GM23338 (cell line): Measurements from ENCODE around the gene EIF2AK3. TPM values are rescaled to one million over a fixed set of nuclear protein-coding genes. Genes with fewer than 3 reads are reported as not detected.

Source experiments
- ATAC-seq: fragments of 200-7000 bp; cut with Tn5 transposase; 3 replicates; pipeline ENCODE4 v1.9.1; 2020
- DNase-seq: peaks from one replicate; pipeline ENCODE4 v3.0.0-alpha.2; 2015; ENCODE audit warnings: low spot score
- H2AFZ ChIP-seq: fragments of 200-600 bp; sonication (generic); 2 replicates; pipeline ENCODE4 v1.8.0; 2016; ENCODE audit warnings: antibody characterized with exemption, mild to moderate bottlenecking, moderate library complexity
- H3F3A ChIP-seq: fragments of 200-600 bp; sonication (generic); replicated peaks from 2 replicates; pipeline ENCODE4 v1.8.0; 2017; ENCODE audit warnings: antibody characterized with exemption, mixed run types, low read depth
- H3K27ac ChIP-seq: fragments of 200-600 bp; sonication (generic); 2 replicates; pipeline ENCODE4 v1.6.1; 2016; ENCODE audit warnings: low read depth
- H3K27me3 ChIP-seq: fragments of 200-600 bp; sonication (generic); 2 replicates; pipeline ENCODE4 v1.8.0; 2016; ENCODE audit warnings: mild to moderate bottlenecking, mixed run types, moderate library complexity; ENCODE audit not compliant: insufficient read depth
- H3K36me3 ChIP-seq: fragments of 200-600 bp; sonication (generic); 2 replicates; pipeline ENCODE4 v1.8.0; 2016; ENCODE audit warnings: mild to moderate bottlenecking; ENCODE audit not compliant: insufficient read depth
- H3K4me1 ChIP-seq: fragments of 200-600 bp; sonication (generic); 2 replicates; pipeline ENCODE4 v1.8.0; 2016; ENCODE audit warnings: mild to moderate bottlenecking, moderate library complexity; ENCODE audit not compliant: insufficient read depth
- H3K4me2 ChIP-seq: fragments of 200-600 bp; sonication (generic); 2 replicates; pipeline ENCODE4 v1.7.1; 2017; ENCODE audit warnings: mixed run types
- H3K4me3 ChIP-seq: fragments of 200-600 bp; sonication (generic); 2 replicates; pipeline ENCODE4 v1.6.1; 2016; ENCODE audit warnings: mixed run types
- H3K79me2 ChIP-seq: fragments of 200-600 bp; sonication (generic); replicated peaks from 2 replicates; pipeline ENCODE4 v1.8.0; 2017; ENCODE audit warnings: mild to moderate bottlenecking; ENCODE audit not compliant: insufficient read depth
- H3K9me2 ChIP-seq: fragments of 200-600 bp; sonication (generic); 2 replicates; pipeline ENCODE4 v1.8.0; 2017; ENCODE audit not compliant: insufficient read depth
- H4K20me1 ChIP-seq: fragments of 200-600 bp; sonication (generic); replicated peaks from 2 replicates; pipeline ENCODE4 v1.8.0; 2017; ENCODE audit warnings: mild to moderate bottlenecking; ENCODE audit not compliant: insufficient read depth
- H3K27ac Mint-ChIP-seq: 2 replicates; pipeline ENCODE4 v1.8.0; 2020; ENCODE audit warnings: inconsistent platforms, mild to moderate bottlenecking, moderate library complexity, mixed read lengths
- H3K27me3 Mint-ChIP-seq: 3 replicates; pipeline ENCODE4 v1.8.0; 2022; ENCODE audit warnings: low read depth, mild to moderate bottlenecking, moderate library complexity, mixed read lengths, inconsistent platforms; ENCODE audit not compliant: insufficient read depth, poor library complexity
- H3K36me3 Mint-ChIP-seq: 3 replicates; pipeline ENCODE4 v1.8.0; 2021; ENCODE audit warnings: low read depth, mild to moderate bottlenecking, inconsistent platforms, moderate library complexity, mixed read lengths
- H3K4me1 Mint-ChIP-seq: 3 replicates; pipeline ENCODE4 v1.8.0; 2020; ENCODE audit warnings: mild to moderate bottlenecking, inconsistent platforms, mixed read lengths
- H3K4me3 Mint-ChIP-seq: 3 replicates; pipeline ENCODE4 v1.8.0; 2021; ENCODE audit warnings: moderate library complexity, mild to moderate bottlenecking, inconsistent platforms, mixed read lengths
- H3K9me3 Mint-ChIP-seq: 3 replicates; pipeline ENCODE4 v1.8.0; 2020; ENCODE audit warnings: moderate library complexity, mild to moderate bottlenecking, inconsistent platforms, mixed read lengths
- CREB1 ChIP-seq: fragments of 250-450 bp; sonication (Bioruptor Pico); IDR thresholded peaks from 2 replicates; pipeline ENCODE4 v1.5.0; 2020; ENCODE audit warnings: low read depth, mild to moderate bottlenecking, moderate library complexity
- EZH2 ChIP-seq: fragments of 200-600 bp; sonication (generic); IDR thresholded peaks from one replicate; pipeline ENCODE4 v1.8.0; 2017; ENCODE audit warnings: antibody characterized with exemption, mild to moderate bottlenecking, low read depth; ENCODE audit not compliant: unreplicated experiment
- EZH2phosphoT487 ChIP-seq: fragments of 200-600 bp; sonication (generic); IDR thresholded peaks from one replicate; pipeline ENCODE4 v1.8.1; 2018; ENCODE audit warnings: antibody characterized with exemption; ENCODE audit not compliant: unreplicated experiment
- JUNB ChIP-seq: IDR thresholded peaks from one replicate; pipeline ENCODE4 v1.6.1; 2016; ENCODE audit warnings: antibody characterized with exemption; ENCODE audit not compliant: unreplicated experiment
- NANOG ChIP-seq: IDR thresholded peaks from 2 replicates; pipeline ENCODE4 v1.6.1; 2016; ENCODE audit warnings: antibody characterized with exemption, borderline replicate concordance
- POLR2AphosphoS5 ChIP-seq: IDR thresholded peaks from 2 replicates; pipeline ENCODE4 v1.6.1; 2016; ENCODE audit warnings: antibody characterized with exemption, low read depth
- STAT1 ChIP-seq: IDR thresholded peaks from one replicate; pipeline ENCODE4 v1.6.1; 2016; ENCODE audit warnings: antibody characterized with exemption; ENCODE audit not compliant: unreplicated experiment
- ZNF114 ChIP-seq: fragments of 250-450 bp; sonication (Bioruptor Pico); IDR thresholded peaks from 2 replicates; pipeline ENCODE4 v1.5.0; 2020; ENCODE audit warnings: mild to moderate bottlenecking, moderate library complexity
- ZNF331 ChIP-seq: fragments of 250-450 bp; sonication (Bioruptor Pico); IDR thresholded peaks from 2 replicates; pipeline ENCODE4 v1.5.0; 2020; ENCODE audit warnings: low read depth, mild to moderate bottlenecking, moderate library complexity
- polyA plus RNA-seq: library from polyadenylated mRNA; unstranded; fragments of >200 nt; fragmentation: Nextera tagmentation; extraction: Ambion mirVana; gene quantifications from 2 replicates; pipeline ENCODE4 v1.2.1, GENCODE V29; 2016
- total RNA-seq: library from RNA; depleted of rRNA; stranded (reverse); fragments of >200 nt; shearing (Covaris generic); gene quantifications from 2 replicates; pipeline ENCODE4 v1.2.3, GENCODE V29; 2014
- TF ChIP-seq, protein P1 (sequence below): IDR thresholded peaks from one replicate; pipeline ENCODE4 v1.6.1; 2018; ENCODE audit warnings: antibody characterized with exemption; ENCODE audit not compliant: unreplicated experiment
- TF ChIP-seq, protein P2 (sequence below), 2 experiments: fragments of 200-600 bp in 1 of 2; sonication (generic) in 1 of 2; conservative IDR thresholded peaks; 2 replicates each; pipeline versions ENCODE4 v1.5.1 to v1.6.1; 2016 to 2017; ENCODE audit warnings: antibody characterized with exemption in 2 of 2, low read depth in 2 of 2, mild to moderate bottlenecking in 2 of 2, moderate library complexity in 1 of 2
- TF ChIP-seq, protein P3 (sequence below): fragments of 250-450 bp; sonication (Bioruptor Pico); IDR thresholded peaks from 2 replicates; pipeline ENCODE4 v1.5.0; 2020; ENCODE audit warnings: mild to moderate bottlenecking, moderate library complexity
- TF ChIP-seq, protein P4 (sequence below): IDR thresholded peaks from 2 replicates; pipeline ENCODE4 v1.6.1; 2016; ENCODE audit warnings: antibody characterized with exemption

The EIF2AK3 gene
- total and polyA plus RNA-seq, 2 experiments from 2014 or later, result 5.9 to 24.2 TPM

DNA sequence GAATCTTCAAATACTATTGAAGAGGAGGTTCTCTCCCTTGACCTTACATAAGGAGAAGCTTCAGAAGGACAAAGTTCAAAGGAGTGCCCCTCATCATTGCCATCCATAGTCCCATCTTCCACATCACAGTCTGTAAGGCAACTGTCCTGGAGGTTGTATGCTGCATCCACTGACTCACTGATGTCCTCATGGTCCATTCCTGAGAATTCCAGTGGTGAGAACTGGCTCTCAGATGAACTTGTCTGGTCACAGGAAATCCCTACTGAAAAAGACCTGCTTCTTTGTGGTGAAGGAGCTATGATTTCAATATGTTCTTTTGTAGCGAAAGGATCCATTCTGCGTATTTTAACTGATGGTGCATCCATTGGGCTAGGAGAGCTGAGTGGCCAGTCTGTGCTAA, 52.2 kb downstream of the EIF2AK3 start:
- peaks cover 20% of the 10 kb centered on the region; the same call in 1 of the 2 replicates for H3K36me3 ChIP-seq
- no peaks in the 10 kb centered on the region for H3K9me3 Mint-ChIP-seq
- H3K9me2 ChIP-seq, result no peaks in the 10 kb centered on the region
- no peaks in the 10 kb centered on the region for H3K4me1 Mint-ChIP-seq
- TF ChIP-seq CREB1 (CRISPR knock-in tag) (no peak), POLR2AphosphoS5 (no peak), JUNB (no peak), EZH2phosphoT487 (no peak), EZH2 (no peak), ZNF331 (CRISPR knock-in tag) (no peak), ZNF114 (CRISPR knock-in tag) (no peak), NANOG (no peak), STAT1 (no peak)
- TF ChIP-seq, protein P1, sequence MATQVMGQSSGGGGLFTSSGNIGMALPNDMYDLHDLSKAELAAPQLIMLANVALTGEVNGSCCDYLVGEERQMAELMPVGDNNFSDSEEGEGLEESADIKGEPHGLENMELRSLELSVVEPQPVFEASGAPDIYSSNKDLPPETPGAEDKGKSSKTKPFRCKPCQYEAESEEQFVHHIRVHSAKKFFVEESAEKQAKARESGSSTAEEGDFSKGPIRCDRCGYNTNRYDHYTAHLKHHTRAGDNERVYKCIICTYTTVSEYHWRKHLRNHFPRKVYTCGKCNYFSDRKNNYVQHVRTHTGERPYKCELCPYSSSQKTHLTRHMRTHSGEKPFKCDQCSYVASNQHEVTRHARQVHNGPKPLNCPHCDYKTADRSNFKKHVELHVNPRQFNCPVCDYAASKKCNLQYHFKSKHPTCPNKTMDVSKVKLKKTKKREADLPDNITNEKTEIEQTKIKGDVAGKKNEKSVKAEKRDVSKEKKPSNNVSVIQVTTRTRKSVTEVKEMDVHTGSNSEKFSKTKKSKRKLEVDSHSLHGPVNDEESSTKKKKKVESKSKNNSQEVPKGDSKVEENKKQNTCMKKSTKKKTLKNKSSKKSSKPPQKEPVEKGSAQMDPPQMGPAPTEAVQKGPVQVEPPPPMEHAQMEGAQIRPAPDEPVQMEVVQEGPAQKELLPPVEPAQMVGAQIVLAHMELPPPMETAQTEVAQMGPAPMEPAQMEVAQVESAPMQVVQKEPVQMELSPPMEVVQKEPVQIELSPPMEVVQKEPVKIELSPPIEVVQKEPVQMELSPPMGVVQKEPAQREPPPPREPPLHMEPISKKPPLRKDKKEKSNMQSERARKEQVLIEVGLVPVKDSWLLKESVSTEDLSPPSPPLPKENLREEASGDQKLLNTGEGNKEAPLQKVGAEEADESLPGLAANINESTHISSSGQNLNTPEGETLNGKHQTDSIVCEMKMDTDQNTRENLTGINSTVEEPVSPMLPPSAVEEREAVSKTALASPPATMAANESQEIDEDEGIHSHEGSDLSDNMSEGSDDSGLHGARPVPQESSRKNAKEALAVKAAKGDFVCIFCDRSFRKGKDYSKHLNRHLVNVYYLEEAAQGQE, result no peak
- TF ChIP-seq, protein P2, sequence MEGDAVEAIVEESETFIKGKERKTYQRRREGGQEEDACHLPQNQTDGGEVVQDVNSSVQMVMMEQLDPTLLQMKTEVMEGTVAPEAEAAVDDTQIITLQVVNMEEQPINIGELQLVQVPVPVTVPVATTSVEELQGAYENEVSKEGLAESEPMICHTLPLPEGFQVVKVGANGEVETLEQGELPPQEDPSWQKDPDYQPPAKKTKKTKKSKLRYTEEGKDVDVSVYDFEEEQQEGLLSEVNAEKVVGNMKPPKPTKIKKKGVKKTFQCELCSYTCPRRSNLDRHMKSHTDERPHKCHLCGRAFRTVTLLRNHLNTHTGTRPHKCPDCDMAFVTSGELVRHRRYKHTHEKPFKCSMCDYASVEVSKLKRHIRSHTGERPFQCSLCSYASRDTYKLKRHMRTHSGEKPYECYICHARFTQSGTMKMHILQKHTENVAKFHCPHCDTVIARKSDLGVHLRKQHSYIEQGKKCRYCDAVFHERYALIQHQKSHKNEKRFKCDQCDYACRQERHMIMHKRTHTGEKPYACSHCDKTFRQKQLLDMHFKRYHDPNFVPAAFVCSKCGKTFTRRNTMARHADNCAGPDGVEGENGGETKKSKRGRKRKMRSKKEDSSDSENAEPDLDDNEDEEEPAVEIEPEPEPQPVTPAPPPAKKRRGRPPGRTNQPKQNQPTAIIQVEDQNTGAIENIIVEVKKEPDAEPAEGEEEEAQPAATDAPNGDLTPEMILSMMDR (conservative IDR thresholded peaks at IDR 0.05; ENCODE audit: low read depth in 2 of 2), result no peak
- TF ChIP-seq, protein P3, sequence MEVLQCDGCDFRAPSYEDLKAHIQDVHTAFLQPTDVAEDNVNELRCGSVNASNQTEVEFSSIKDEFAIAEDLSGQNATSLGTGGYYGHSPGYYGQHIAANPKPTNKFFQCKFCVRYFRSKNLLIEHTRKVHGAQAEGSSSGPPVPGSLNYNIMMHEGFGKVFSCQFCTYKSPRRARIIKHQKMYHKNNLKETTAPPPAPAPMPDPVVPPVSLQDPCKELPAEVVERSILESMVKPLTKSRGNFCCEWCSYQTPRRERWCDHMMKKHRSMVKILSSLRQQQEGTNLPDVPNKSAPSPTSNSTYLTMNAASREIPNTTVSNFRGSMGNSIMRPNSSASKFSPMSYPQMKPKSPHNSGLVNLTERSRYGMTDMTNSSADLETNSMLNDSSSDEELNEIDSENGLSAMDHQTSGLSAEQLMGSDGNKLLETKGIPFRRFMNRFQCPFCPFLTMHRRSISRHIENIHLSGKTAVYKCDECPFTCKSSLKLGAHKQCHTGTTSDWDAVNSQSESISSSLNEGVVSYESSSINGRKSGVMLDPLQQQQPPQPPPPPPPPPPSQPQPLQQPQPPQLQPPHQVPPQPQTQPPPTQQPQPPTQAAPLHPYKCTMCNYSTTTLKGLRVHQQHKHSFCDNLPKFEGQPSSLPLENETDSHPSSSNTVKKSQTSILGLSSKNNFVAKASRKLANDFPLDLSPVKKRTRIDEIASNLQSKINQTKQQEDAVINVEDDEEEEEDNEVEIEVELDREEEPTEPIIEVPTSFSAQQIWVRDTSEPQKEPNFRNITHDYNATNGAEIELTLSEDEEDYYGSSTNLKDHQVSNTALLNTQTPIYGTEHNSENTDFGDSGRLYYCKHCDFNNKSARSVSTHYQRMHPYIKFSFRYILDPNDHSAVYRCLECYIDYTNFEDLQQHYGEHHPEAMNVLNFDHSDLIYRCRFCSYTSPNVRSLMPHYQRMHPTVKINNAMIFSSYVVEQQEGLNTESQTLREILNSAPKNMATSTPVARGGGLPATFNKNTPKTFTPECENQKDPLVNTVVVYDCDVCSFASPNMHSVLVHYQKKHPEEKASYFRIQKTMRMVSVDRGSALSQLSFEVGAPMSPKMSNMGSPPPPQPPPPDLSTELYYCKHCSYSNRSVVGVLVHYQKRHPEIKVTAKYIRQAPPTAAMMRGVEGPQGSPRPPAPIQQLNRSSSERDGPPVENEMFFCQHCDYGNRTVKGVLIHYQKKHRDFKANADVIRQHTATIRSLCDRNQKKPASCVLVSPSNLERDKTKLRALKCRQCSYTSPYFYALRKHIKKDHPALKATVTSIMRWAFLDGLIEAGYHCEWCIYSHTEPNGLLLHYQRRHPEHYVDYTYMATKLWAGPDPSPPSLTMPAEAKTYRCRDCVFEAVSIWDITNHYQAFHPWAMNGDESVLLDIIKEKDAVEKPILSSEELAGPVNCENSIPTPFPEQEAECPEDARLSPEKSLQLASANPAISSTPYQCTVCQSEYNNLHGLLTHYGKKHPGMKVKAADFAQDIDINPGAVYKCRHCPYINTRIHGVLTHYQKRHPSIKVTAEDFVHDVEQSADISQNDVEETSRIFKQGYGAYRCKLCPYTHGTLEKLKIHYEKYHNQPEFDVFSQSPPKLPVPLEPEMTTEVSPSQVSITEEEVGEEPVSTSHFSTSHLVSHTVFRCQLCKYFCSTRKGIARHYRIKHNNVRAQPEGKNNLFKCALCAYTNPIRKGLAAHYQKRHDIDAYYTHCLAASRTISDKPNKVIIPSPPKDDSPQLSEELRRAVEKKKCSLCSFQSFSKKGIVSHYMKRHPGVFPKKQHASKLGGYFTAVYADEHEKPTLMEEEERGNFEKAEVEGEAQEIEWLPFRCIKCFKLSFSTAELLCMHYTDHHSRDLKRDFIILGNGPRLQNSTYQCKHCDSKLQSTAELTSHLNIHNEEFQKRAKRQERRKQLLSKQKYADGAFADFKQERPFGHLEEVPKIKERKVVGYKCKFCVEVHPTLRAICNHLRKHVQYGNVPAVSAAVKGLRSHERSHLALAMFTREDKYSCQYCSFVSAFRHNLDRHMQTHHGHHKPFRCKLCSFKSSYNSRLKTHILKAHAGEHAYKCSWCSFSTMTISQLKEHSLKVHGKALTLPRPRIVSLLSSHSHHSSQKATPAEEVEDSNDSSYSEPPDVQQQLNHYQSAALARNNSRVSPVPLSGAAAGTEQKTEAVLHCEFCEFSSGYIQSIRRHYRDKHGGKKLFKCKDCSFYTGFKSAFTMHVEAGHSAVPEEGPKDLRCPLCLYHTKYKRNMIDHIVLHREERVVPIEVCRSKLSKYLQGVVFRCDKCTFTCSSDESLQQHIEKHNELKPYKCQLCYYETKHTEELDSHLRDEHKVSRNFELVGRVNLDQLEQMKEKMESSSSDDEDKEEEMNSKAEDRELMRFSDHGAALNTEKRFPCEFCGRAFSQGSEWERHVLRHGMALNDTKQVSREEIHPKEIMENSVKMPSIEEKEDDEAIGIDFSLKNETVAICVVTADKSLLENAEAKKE, result no peak
- TF ChIP-seq, protein P4, sequence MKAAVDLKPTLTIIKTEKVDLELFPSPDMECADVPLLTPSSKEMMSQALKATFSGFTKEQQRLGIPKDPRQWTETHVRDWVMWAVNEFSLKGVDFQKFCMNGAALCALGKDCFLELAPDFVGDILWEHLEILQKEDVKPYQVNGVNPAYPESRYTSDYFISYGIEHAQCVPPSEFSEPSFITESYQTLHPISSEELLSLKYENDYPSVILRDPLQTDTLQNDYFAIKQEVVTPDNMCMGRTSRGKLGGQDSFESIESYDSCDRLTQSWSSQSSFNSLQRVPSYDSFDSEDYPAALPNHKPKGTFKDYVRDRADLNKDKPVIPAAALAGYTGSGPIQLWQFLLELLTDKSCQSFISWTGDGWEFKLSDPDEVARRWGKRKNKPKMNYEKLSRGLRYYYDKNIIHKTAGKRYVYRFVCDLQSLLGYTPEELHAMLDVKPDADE, result no peak
- H3K36me3 Mint-ChIP-seq, result peaks cover 26% of the 10 kb centered on the region
- H3K79me2 ChIP-seq, result no peaks in the 10 kb centered on the region
- no peaks in the 10 kb centered on the region for H3K4me1 ChIP-seq
- H3K4me3 Mint-ChIP-seq, result no peak overlapping the region
- DNase-seq (no peak), ATAC-seq (no peak)
- no peaks in the 10 kb centered on the region for H3K27me3 ChIP-seq
- H3K27me3 Mint-ChIP-seq, result no peaks in the 10 kb centered on the region
- H3F3A ChIP-seq, result no peaks in the 10 kb centered on the region
- no peak overlapping the region for H3K27ac ChIP-seq
- no peaks in the 10 kb centered on the region; the same call in 1 of the 2 replicates for H4K20me1 ChIP-seq
- H3K4me2 ChIP-seq, result no peak overlapping the region
- no peak overlapping the region for H2AFZ ChIP-seq
- H3K4me3 ChIP-seq, result no peak overlapping the region
- H3K27ac Mint-ChIP-seq, result no peak overlapping the region
